Measurements from ENCODE around the gene ABCD4.

DNA sequence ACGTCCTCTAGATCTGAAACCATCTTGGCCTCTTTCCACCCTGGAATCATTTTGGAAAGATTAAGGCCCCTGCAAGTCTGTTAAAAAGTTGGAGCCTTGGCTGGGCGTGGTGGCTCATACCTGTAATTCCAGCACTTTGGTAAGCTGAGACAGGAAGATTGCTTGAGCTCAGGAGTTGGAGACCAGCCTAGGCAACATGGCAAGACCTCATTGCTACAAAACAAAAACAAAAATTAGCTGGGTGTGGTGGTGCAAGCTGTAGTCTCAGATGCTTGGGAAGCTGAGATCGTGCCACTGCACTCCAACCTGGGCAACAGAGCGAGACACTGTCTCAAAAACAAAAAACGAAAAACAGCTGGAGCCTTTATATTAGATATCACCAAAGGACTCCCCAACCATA is 10.9 kb upstream of the ABCD4 start:
- TF ChIP-seq CTCF (IDR thresholded peaks at IDR 0.05; ENCODE audit: insufficient read depth, low read length, poor library complexity, severe bottlenecking) (no peak), EZH2phosphoT487 (conservative IDR thresholded peaks at IDR 0.05; ENCODE audit: low read length) (no peak)
